GM12872 (cell line): ENCODE measurements around the gene AFDN.

Source experiments
- TF ChIP-seq, protein P1 (sequence below): IDR thresholded peaks from 3 replicates; pipeline ENCODE4 v1.5.1; 2011; ENCODE audit warnings: low read depth, mild to moderate bottlenecking, low read length, moderate library complexity; ENCODE audit not compliant: insufficient read depth

AFDN gene

DNA sequence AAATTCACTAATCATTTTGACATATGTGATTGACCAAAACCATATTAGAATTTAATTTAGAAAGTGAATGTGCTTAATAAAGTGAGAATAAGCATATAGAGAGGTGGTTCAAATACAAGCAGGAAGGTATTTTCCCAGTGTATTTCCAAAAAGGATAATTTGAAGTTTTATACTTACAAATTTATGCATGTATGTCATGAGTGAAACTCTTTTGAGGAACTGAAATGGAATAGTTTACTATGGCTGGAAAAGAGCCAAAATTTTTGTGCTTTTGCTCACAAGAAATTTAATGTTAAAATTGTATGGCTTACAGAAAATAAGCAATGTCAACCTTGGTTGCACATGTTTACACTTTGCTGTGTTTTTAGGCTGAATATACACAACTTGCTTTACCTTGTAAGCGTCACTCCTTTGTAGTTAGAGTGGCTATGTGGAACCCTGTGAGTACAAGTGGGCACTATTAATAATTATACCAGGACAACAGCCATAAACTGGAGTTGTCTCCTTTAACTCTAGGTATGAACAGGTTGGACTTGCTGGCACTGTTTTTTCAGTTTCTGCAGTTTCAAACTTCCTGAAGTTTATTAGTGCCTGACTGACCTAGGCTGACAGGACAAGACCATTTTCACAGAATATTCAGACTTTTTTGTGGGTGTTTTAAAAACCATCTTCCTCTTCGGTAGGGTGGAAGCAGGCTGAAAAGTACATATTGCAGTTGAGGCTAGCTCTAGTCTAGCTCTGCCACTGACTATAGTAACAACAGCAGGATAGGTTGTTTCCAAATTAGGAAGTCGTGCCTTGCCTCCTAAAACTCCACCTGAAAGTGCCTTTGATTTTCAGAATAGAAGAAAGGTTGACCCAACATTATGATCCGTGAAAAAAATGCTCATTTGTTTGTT is 6.0 kb downstream of the AFDN start:
- TF ChIP-seq, protein P1, sequence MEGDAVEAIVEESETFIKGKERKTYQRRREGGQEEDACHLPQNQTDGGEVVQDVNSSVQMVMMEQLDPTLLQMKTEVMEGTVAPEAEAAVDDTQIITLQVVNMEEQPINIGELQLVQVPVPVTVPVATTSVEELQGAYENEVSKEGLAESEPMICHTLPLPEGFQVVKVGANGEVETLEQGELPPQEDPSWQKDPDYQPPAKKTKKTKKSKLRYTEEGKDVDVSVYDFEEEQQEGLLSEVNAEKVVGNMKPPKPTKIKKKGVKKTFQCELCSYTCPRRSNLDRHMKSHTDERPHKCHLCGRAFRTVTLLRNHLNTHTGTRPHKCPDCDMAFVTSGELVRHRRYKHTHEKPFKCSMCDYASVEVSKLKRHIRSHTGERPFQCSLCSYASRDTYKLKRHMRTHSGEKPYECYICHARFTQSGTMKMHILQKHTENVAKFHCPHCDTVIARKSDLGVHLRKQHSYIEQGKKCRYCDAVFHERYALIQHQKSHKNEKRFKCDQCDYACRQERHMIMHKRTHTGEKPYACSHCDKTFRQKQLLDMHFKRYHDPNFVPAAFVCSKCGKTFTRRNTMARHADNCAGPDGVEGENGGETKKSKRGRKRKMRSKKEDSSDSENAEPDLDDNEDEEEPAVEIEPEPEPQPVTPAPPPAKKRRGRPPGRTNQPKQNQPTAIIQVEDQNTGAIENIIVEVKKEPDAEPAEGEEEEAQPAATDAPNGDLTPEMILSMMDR: no peak

GRCh38 chr6:167833396-167833763 is 6.7 kb downstream of the AFDN start:
- TF ChIP-seq, protein P1: no peak

GRCh38 chr6:167835260-167835659 is 8.5 kb downstream of the AFDN start:
- TF ChIP-seq, protein P1: no peak

DNA sequence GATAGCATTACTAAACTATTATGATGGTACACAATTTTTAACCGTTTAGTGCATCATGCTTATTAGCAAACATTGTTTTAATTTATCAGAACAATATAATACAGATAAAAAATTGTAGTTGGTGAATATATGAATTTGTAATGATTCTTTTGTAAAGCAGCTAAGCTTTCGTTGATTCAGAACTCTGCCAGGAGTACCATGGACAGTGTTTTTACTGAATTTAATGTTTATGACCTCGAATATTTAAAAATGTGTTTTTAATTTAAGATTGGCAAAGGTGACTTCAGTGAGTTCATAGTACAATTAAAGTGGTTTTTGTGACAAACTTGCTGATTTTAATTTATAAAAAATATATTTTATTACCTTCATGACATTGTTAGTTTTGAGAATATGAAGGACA is 10.0 kb downstream of the AFDN start:
- TF ChIP-seq, protein P1: no peak

- TF ChIP-seq, protein P1: no peak
These were observed 11.6 kb downstream of the AFDN start for GRCh38 chr6:167838207-167838748.

DNA sequence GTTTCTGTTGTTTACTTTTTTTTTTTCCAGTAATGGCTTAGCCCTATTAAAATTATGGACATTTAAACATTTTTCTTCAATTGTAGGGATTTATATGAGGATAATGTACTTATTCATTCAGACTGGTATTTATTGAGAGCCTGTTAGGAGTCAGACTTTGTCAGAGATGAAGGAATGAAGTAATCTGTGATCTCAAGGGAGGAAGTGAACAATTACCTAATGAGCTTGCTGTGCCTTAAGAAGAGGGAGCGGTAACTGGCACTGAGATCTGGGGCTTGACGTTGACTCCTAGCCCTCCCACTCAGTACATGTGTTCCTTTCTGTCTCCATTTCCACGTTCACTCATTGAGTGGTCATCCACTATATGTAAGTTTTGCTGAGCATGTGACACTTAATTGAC is 12.6 kb downstream of the AFDN start:
- TF ChIP-seq, protein P1: no peak

GRCh38 chr6:167839755-167840154 is 13.0 kb downstream of the AFDN start:
- TF ChIP-seq, protein P1: no peak
